ENCODE results near the gene DOCK9.

DOCK9 gene

DNA sequence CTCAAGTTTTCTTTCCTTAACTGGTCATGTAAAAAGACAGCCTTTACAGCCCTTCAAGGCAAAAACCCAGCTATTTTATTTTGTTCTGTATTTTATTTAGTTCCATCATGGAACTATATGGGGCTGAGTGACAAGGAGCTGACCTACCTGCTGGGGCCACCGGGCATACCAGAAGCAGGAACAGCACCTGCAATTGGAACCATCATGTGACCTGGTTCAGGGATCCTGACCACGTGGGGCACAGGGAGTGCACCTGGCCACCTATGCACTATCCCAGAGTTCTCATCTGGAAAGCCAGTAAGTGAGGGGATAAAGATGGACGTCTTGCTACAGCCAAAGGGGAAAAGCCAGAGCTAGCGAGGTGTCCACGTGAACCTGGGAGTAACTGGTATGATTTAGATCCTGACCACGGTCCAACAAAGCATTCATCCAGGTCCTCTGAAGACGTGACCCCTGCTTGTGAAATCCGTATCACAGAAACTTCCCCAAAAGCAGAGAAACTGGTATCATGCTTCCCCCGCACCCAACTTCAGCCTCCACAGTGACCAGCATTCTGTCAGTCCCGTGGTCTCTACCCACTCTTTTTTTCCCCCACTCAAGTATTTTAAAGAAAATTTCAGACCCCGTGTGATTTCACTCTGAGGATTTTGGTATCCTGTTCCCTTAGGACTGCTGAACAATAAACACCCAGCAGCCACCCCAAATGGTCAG lies 184.9 kb downstream of the DOCK9 start:
- no peak for DNase-seq (ENCODE audit: low read depth)

DNA sequence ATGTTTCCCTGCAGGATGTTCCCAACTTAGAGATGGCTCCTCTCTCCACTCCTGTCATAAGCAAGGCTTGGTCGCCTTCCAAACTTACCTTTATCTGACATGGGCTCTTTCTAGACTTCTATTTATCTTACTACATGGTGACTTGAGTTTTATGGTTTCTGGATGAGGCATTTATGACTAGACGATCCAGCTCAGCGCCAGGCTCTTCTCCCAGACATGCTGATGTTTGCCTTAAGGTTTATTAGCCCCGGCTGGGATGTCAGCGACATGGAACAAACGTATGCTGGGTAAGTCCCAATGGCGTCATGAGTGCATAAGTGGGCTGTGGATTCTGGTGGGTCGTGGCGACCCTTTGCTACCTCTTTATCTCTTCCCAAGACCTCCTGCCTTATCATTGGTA lies 185.5 kb downstream of the DOCK9 start:
- no peak for DNase-seq (ENCODE audit: low read depth)

DNA sequence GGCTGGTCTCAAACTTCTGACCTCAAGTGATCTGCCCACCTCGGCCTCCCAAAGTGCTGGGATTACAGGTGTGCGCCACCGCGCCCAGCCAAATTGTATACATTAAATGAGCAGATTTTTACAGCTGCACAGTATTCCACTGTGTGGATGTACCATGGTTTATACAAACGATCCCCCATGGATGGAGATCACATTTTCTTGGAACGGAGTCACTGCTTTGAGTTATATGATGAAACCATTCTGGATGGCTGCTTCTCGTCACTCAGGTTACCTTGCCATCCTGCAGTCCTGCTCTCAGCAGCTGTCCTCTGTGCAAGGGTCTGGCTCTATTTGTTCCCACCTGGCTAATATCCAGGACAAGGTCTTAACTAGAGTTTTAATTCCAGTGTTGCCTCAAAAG lies 186.3 kb downstream of the DOCK9 start:
- no peak for DNase-seq (ENCODE audit: low read depth)

DNA sequence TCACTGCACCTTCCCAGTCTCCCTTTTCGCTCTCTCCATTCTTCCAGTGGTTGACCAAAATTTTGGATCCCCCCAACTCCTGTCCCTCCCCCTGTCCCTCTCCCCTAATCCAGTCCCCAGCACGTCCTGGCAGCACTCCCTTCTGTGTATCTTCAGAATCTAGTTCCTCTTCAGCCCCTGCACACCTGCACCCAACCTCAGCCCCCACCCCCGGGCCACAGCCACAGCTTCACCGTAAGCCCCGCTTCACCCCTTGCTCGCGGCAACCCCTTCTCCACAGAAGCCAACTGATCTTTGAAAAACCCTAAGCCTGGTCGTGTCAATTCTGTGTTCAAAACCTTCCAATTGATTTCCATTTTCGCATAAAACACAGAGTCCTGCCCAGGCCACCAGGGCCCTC lies 189.9 kb downstream of the DOCK9 start:
- no peak for DNase-seq (ENCODE audit: low read depth)

DNA sequence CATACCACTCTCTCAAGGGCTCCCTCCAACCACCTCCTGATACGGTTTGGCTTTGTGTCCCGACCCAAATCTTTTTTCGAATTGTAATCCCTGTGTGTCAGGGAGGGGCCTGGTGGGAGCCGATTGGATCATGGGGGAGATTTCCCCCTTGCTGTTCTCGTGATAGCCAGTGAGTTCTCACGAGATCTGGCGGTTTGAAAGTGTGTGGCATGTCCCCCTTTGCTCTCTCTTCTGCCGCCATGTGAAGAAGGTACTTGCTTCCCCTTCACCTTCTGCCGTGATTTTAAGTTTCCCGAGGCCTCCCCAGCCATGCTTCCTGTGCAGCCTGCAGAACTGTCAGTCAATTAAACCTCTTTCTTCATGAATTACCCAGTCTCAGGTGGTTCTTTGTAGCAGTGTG lies 190.7 kb downstream of the DOCK9 start:
- no peak for DNase-seq (ENCODE audit: low read depth)

DNA sequence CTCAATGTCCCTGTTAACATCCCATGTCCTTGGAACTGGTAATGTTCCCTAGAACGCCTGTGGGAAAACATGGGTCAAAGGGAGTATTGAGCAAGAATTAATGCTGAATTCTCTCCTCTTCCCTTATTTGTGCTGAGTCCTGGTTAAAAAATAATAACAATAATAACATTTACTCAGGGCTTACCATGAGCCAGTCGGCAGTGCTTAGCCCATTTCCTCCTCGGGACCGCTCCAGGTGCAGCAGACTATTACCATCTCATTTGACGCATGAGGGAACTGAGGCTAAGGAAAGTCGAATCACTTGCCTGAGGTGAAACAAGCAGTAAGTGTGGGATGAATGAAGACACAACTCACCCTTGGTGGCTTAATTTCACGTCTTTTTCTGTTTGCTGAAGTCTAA lies 191.8 kb downstream of the DOCK9 start:
- DNase-seq (ENCODE audit: low read depth) = no peak

DNA sequence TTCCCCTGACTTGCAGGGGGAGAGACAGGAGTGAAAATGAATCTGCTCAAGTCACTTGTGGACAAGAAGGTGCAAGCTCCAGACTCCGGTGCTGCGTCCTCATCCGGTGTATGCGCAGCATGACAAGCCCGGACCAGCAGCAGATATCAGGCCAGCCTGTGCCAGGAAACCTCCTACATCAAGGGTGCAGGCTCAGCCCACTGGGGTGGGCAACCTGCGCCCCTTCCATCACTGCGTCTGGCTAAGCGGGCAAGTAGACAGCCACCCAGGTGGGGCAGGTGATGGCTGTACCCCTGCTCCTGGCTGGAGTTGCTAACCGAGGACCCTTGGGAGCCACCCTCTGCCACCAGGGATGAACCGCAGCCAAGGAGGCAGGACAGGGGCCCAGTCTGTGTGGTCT lies 192.5 kb downstream of the DOCK9 start:
- no peak for DNase-seq (ENCODE audit: low read depth)

DNA sequence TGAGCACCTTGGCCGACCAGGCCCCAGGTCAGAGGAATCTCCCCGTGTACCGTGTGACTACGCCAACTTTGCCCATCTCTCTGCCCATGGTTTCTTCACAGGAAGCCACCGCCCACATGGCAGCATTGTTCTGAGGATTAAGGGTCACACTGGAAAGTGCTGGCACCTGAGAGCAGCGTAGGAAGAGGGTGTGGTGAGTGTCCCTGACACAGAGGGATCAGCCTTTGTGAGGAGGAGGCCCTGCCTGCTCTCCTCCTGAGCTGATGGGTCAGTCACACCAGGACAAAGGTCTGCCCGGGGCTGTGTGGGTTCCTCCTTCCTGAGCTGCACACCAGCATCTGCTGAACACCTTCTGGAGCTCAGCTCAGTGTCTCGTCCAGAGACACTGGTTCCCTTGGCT lies 193.2 kb downstream of the DOCK9 start:
- no peak for DNase-seq (ENCODE audit: low read depth)

DNA sequence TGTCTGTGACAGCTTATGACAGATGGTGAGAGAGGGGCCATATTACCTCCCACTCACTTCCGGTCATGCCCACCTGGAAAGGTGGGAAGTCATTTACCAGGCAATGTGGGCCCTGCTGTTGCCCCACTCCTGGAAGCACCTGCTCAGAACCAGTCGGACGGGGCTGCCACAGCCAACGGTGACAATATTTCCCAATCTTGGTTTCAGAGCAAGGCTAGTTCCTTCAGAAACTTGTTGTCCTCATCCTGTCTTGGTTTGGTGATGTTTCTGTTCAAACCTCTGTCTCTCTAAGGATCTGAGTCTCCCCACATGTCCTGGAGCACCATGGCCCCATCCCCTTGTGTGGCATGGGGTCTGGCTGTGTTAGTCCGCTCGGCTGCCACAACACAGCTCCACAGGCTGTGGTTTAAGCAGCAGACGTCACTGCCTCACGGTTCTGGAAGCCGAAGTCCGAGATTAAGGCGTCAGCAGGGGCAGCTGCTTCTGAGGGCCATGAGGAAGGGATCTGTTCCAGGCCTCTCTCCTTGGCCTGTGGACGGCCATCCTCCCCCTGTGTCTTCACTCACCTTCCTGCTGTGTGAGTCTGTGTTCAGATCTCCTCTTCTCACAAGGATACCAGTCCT lies 193.9 kb downstream of the DOCK9 start:
- no peak for DNase-seq (ENCODE audit: low read depth)

DNA sequence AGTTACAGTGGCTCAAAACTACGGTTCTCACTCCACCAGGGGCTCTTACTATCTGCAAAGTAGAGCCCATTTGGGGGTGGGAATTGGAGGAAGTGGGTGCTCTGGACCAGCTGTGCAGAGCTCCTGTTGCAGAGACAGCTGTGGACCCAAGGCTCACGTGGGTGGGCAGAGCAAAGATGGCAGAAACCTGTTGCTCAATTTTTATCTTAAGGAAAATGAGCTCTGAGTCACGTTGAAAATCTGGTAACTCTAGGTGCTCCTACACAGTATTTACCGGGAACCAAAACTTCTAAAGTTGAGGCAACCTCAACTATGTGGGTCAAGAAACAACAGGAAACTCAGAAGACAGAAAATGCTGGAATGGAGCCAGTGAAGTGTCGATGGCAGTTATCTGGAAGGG lies 195.2 kb downstream of the DOCK9 start:
- no peak for DNase-seq (ENCODE audit: low read depth)

DNA sequence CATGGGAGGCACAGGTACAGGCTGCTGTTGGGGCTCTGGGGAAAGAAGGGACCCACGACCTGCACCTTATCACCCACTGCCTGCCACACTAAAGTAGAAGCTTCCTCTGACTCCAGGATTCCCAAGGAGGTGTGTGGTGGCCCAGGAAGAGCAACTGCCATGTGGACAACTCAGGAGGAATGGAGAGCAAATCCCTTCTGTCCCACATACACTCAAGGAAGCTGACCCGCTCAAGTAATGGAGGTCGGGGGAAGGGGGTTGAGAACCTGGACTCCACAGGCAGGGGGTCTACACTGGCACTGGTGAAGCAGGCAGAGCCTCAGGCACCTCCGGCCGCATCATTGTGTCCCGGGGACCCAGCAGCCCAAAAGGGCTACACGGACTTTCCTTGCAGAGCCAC lies 196.0 kb downstream of the DOCK9 start:
- DNase-seq (ENCODE audit: low read depth) = no peak

DNA sequence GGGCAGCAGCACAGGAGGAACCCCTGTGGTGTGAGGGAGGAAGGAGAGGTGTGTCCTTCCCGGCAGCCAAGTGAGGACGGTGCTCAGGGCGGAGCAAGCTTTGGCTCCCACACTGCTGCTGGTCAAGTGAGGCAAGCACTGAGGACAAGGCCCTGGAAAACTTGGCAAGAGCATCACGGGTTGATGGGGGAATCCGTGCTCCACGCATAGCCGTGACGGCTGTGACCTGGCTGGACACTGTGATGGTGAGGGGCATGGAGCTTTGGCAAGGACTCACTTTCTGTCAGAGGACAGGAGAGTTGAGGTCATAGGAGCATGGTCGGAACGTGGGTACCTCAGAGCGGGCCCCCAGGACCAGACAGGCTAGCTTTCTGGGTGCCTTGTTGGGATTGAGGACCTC lies 196.4 kb downstream of the DOCK9 start:
- no peak for DNase-seq (ENCODE audit: low read depth)

DNA sequence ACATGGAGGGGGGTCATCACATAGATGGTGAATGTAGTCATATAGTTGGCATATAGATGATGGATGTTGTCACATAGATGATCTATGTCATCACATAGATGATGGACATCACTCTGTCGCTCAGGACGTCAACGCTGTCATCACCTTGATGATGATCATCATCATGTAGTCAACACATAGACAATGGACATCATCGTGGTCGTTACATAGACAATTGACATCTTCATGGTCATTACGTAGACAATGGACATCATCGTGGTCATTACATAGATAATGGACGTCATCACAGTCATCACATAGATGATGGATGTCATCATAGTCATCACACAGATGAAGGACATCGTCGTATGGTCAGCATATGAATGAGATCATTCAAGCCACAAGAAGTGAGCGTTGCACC lies 196.8 kb downstream of the DOCK9 start:
- no peak for DNase-seq (ENCODE audit: low read depth)

DNA sequence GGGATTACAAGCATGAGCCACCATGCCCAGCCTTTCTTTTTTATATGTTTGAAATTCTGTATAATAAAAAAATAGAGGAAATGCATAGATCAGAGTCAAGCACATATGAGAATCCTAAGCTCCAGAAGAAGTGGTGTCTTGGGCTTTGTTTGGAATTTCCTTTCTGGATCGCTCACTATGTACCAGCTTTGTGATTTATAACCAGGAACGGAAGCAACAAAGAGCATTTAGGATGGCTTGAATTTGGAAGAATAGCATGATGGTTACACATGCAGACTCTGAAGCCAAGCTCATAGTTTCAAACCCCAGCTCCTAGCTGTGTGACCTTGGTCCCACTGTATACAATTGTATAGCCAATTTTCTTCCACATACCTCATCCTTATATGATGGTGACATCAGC lies 197.4 kb downstream of the DOCK9 start:
- no peak for DNase-seq (ENCODE audit: low read depth)

DNA sequence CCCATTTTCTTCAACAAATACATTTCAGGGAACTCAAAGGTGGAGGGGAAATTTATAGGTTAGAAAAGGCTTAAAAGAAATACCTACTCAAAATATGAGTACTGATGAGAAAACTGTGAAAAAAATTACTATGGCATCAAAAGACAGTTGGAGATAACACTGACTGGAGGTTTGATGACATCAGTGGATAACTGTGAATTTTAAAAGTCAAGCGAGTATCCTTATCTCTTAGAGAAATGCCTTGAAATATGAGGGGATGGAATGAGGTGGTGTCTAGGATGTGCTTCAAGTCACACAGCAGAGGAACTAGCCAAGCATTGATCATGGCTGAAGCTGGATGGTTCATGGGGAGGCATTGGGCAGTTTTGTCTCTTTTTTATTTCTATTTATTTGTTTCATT lies 198.2 kb downstream of the DOCK9 start:
- DNase-seq (ENCODE audit: low read depth) = no peak

DNA sequence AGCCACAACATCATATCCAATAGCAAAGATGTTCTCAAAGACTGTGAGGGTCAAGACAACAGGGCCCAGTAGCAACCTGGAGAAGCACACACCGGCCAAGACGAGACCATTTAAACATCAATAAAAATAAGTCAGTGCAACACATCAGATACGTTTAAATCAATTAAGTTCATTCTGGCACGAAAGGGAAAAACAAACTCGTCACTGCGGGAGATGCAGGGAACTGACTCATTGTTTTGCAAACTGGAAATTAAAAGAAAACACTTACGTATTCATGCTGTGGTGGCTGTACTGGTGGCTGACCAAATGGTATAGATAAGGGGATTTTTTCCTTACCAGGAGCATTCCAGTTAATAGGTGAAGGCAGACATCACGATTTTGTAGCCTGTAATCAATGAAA lies 199.1 kb downstream of the DOCK9 start:
- no peak for DNase-seq (ENCODE audit: low read depth)

DNA sequence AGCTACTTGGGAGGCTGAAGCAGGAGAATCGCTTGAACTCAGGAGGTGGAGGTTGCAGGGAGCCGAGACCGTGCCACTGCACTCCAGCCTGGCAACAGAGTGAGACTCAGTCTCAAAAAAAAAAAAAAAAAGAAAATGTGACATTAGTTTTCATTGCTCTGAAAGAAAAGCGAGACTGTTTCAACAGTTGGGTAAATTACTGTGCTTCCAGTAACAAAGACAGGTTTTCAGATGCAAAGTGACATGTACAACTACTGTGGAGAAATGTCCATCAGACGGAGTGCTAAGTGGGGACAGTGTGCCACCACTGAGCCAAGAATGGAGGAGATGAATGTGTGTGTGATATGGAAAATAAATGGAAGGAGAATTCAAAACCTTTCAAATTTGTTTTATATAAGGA lies 201.2 kb downstream of the DOCK9 start:
- DNase-seq (ENCODE audit: low read depth) = no peak

DNA sequence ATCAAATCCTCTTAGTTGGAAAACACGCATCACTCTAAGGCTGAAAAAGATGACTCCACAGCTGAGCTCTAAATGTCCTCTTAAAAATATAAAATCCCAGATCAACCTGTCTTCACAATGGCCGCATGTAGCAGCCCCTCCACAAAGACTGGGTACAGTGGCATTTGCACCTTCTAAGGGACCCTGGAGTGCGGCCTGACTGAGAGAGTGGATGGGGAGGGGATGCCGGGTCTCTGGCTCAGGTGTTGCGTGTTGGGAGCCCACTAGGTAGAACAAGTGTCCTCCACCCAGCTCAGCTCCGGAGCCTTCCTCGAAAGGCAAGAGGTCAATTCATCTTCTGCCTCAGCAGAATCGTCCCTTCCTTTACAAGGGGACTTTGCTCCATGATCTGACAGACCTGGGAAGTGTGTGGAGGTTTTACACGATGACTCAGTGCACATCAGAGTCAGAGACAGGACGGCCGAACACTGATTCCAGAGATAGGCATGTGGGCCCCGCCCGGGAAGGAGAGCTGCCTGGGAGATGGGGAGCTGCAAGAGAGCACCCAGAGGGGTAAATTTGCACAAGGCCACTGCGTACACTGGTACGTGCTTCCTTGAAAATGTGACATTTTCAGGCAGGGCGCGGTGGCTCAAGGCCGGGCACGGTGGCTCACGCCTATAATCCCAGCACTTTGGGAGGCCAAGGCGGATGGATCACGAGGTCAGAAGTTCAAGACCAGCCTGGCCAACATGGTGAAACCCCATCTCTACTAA lies 201.8 kb downstream of the DOCK9 start:
- no peak for DNase-seq (ENCODE audit: low read depth)

DNA sequence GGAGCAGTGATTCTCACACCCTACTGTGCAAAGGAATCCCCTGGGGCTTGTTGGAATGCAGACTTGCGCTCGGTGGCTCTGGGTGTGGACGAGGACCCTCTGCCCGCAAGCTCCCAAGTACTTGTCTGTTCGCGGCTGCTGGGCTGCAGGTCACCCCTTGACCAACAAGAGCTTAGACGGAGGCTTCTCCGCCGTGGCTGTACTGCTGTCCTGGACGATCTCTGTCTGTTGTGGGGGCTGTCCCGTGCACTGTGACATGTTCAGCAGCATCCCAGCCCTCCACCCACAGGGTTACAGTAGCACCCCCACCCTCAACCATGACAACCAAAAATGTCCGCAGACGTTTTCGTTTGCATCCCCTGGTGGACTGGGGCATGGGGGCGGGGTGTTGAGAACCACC lies 202.5 kb downstream of the DOCK9 start:
- no peak for DNase-seq (ENCODE audit: low read depth)

DNA sequence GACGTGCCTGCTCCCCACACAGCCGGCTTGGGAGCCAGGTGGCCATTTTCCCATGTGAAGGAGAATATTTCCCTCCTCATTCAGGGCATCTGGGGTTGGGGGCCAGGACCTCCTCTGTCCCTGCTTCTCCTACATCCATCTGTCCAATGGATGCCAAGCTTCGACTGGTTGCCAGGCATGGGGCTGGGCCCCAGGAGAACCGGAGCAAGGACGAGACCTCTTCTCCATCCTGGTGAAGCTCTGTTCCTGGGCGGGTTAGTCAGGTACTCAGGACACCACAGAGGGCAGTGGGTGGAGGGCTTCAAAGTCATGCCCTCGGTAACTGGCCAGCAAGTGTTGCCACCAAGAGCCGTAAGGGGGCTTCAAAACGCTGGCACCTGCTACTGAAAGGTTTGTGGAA lies 203.1 kb downstream of the DOCK9 start:
- DNase-seq (ENCODE audit: low read depth) = no peak

DNA sequence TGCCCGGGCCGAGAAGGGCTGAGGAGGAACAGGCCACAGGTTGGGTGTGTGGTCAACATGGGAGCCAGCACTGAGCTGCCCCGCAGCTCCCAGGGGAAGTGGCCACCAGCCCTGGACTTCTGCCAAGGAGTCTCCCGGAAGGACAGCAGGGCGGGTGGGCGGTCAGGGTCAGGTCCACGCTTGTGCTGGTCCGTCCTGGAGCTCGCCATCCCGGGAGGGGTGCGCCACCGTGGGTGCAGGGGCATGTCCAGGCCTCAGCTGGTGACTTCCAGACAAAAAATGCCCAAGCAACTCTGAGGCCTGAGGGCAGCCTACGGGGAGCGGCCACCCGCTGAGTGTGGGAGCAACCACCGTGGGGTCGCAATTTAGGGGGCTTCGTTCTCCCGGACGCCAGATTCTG lies 203.9 kb downstream of the DOCK9 start:
- DNase-seq (ENCODE audit: low read depth) = no peak

DNA sequence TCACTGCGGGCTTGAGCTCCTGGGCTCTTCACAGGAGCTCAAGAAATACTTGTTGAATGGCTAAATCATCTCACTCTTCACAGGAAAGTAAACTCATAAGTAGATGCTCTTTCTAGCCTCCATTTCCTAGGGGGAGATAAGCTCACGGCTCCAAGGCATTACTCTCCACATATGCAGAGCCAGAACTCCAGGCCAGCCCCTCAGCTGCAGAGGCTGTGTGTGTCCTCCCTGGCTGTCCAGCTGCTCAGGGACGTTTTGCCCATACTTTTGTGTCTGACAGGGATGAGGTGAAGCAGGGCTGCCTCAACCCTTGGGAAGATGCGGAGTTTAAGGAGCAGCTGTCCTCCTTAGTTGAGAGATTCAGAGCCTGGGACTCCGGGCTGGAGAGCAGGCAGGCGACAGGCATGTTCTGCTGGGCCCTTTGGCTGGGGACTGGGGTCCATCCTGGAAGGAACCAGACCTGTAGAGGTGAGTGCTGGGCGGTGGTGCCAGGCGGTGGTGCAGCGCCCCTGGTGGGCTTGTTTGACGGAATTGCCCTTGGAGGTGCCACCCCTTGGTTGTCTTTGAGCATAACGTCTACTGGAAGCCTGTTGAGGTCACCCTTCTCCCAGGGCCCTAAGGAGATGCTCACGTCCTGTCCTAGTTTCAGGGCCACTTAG lies 204.9 kb downstream of the DOCK9 start:
- DNase-seq (ENCODE audit: low read depth) = no peak

All from stromal cell of bone marrow (primary cell).